Ishikawa (cell line): ENCODE results near the gene NR1I3.

Experiments
- CEBPB ChIP-seq: IDR thresholded peaks from 2 replicates; pipeline ENCODE4 v1.6.1; 2012
- CREB1 ChIP-seq: IDR thresholded peaks from 2 replicates; pipeline ENCODE4 v1.6.1; 2012; ENCODE audit warnings: low read depth
- EGR1 ChIP-seq: IDR thresholded peaks from 2 replicates; pipeline ENCODE4 v1.6.1; 2012
- EP300 ChIP-seq: IDR thresholded peaks from 2 replicates; pipeline ENCODE4 v1.6.1; 2012; ENCODE audit warnings: borderline replicate concordance
- FOXM1 ChIP-seq: IDR thresholded peaks from 2 replicates; pipeline ENCODE4 v1.6.1; 2012; ENCODE audit warnings: low read depth, borderline replicate concordance
- MAX ChIP-seq: IDR thresholded peaks from 2 replicates; pipeline ENCODE4 v1.6.1; 2012
- NFIC ChIP-seq: IDR thresholded peaks from 2 replicates; pipeline ENCODE4 v1.6.1; 2012
- RAD21 ChIP-seq: IDR thresholded peaks from 2 replicates; pipeline ENCODE4 v1.6.1; 2012; ENCODE audit warnings: low read depth
- REST ChIP-seq: IDR thresholded peaks from 2 replicates; pipeline ENCODE4 v1.6.1; 2012; ENCODE audit warnings: low read depth, mild to moderate bottlenecking
- TAF1 ChIP-seq: IDR thresholded peaks from 2 replicates; pipeline ENCODE4 v1.6.1; 2012; ENCODE audit warnings: low read depth, mild to moderate bottlenecking
- TCF12 ChIP-seq: IDR thresholded peaks from 2 replicates; pipeline ENCODE4 v1.6.1; 2012; ENCODE audit warnings: low read depth
- TEAD4 ChIP-seq: IDR thresholded peaks from 2 replicates; pipeline ENCODE4 v1.6.1; 2012
- USF1 ChIP-seq: IDR thresholded peaks from 2 replicates; pipeline ENCODE4 v1.6.1; 2012
- YY1 ChIP-seq: IDR thresholded peaks from 2 replicates; pipeline ENCODE4 v1.6.1; 2012; ENCODE audit warnings: low read depth
- ZBTB7A ChIP-seq: IDR thresholded peaks from 2 replicates; pipeline ENCODE4 v1.6.1; 2012; ENCODE audit warnings: low read depth

Gene NR1I3

GRCh38 chr1:161188381-161188780 is 49.6 kb downstream of the NR1I3 start:
- TF ChIP-seq TCF12 (no peak), TEAD4 (no peak), CREB1 (no peak), FOXM1 (no peak), RAD21 (no peak)

- no peak for TF ChIP-seq MAX
- TF ChIP-seq CREB1: no peak
- no peak for TF ChIP-seq RAD21
- TF ChIP-seq EGR1: no peak
- TF ChIP-seq TCF12: no peak
- TF ChIP-seq EP300: no peak
These were observed 50.7 kb downstream of the NR1I3 start for GRCh38 chr1:161187311-161187710.

- TF ChIP-seq RAD21 (no peak), EP300 (no peak), MAX (no peak), CREB1 (no peak), FOXM1 (no peak), REST (no peak), NFIC (no peak), TAF1 (no peak), USF1 (no peak), CEBPB (no peak), TEAD4 (no peak), TCF12 (no peak), ZBTB7A (no peak), YY1 (no peak), EGR1 (no peak)
These were observed 52.2 kb downstream of the NR1I3 start for GRCh38 chr1:161185732-161186311.

GRCh38 chr1:161185282-161185682 is 52.7 kb downstream of the NR1I3 start:
- TF ChIP-seq USF1: no peak
- no peak for TF ChIP-seq YY1
- TF ChIP-seq CEBPB: no peak
- no peak for TF ChIP-seq TEAD4
- no peak for TF ChIP-seq TCF12
- no peak for TF ChIP-seq EP300
- TF ChIP-seq REST: no peak
- no peak for TF ChIP-seq TAF1
- no peak for TF ChIP-seq EGR1
- TF ChIP-seq CREB1: no peak
- no peak for TF ChIP-seq RAD21
- no peak for TF ChIP-seq MAX
- TF ChIP-seq NFIC: no peak

- TF ChIP-seq EP300 (no peak), TCF12 (no peak), YY1 (no peak), RAD21 (no peak), TAF1 (no peak), CREB1 (no peak), NFIC (no peak), TEAD4 (no peak), USF1 (no peak), FOXM1 (no peak), REST (no peak), ZBTB7A (no peak)
These were observed 55.8 kb downstream of the NR1I3 start for GRCh38 chr1:161182214-161182613.
